ENCODE data around the gene SETDB1. TPM values are rescaled to one million over a fixed set of nuclear protein-coding genes. Genes with fewer than 3 reads are reported as not detected.
"Not testable (repeated sequence)": the region's sequence is repeated elsewhere in the genome, so short reads cannot be mapped to it uniquely, and the experiment has no call there.

Gene SETDB1
- 10 to 100 TPM; 68.1 to 77.5 (median 70.1) TPM for polyA plus RNA-seq (ENCODE audit: insufficient read length in 4 of 4)

DNA sequence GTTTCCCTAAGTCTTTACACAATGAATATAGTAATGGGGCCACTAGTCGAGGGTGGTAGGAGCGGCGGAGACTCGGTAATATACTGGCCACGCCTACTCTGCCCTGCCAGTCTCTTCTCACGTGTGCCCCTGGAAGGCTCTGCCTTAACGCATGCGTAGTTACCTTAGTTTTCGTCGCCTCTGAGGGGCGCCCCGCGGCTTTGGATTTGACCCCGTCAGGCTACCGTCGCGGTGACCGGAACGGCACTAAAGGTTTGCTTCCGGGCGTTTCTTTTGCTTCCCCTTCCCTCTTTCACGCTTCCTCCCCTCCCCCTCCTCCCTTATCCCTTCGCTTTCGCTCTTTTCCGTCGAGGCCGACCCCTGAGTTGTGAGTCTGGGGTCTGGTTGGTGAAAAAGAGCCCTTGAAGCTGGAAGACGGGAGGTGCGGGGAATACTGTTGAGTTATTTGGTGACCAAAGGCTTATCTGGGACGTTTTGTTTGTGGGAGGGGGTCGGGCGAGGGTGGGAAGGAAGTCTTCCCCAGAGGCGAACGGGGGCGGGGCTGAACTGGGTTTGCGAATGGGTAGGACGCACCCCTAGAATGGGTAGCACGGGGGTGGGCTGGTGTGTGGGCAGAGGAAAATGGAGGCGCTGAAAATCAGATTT lies at the start of gene SETDB1:
Gene SETDB1 (plus strand): TSS at position 267 of the 645 bp plus-strand sequence. CDS start 1,352 bp downstream, outside the sequence.
- DNase-seq (ENCODE audit: low read depth in 4 of 4, low spot score in 3 of 4), result peak; percentile 89 to 94 (median 94)

DNA sequence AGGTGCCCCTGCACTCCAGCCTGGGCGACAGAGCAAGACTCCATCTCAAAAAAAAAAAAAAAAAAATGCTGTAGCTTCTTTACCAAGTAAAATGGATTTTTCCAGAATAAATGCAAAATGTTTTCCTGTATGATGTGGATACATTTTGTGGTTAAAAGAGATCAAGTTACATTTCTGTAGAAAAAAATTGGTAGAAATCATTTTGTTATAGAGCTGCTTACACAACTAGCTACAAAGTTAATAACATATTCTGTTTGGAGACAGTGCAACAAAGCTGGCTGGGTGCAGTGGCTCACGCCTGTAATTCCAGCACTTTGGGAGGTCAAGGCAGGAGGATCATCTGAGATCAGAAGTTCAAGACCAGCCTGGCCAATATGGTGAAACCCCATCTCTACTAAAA lies 47.2 kb upstream of the SETDB1 start:
- DNase-seq (ENCODE audit: low read depth in 4 of 4, low spot score in 3 of 4), result not testable (repeated sequence)

DNA sequence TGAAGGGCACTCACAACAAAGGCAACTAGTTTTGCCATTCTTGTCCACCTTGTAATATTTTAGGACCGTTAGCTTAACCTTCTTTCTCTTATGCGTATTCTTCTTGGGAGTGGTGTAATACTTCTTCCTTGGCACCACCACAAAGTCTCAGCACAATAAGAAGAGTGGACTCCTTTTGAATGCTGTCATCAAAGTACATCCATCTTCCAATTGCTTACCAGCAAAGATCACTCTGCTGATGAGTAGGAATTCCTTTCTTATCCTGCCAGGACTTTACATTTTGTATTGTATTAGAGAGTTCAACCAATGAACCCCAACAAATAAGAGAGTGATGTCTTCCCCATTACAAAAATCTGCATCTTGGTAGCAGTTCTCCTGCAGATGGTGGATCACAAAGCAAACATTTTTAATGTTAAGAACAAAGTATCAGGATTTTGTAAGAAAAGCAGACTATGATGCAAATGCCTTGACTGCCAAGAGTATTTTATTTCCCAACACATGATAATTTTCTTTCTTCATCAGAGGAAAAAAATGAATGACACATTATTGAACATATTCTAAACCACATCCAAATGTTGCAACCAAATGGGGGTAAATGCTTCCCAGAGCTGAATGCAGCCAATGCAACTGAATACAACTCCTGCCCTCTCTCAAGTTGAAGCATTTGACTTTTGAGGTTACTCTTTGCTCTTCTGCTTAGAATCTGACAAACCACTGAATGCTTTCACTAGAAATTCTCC lies 44.7 kb upstream of the SETDB1 start:
- no peak for DNase-seq (ENCODE audit: low read depth in 4 of 4, low spot score in 3 of 4)

DNA sequence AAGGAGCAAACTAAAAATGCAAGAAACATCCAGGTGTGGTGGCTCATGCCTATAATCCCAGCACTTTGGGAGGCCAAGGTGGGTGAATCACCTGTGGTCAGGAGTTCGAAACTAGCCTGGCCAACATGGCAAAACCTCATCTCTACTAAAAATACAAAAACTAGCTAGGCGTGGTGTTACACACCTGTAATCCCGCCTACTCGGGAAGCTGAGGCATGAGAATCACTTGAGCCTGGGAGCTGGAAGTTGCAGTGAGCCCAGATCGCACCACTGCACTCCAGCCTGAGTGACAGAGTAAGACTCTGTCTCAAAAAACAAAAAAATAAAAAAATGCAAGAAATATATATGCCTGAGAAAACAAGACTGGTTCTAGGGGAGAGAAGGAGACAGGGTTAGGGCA lies 43.0 kb upstream of the SETDB1 start:
- DNase-seq (ENCODE audit: low read depth in 4 of 4, low spot score in 3 of 4), result not testable (repeated sequence)

DNA sequence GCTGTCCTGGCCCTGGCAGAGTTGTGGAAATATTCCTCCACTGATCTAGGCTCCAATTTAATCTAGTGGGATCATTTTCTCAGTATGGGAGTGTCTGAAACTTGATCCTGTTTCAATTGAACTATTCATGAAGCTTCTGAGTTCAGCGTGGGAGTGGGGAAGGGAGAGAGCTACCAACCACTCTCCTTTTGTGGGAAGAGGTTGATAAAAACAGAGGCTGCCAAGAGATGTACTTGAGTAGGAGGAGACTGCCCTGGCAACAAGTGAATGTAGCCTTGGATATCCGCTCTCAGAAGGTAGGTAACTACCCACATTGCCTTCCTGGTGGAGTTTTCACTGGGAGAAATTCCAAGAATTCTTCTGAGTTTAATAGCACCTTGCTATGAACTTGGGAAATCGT lies 39.1 kb upstream of the SETDB1 start, which contains the start of gene CTXND2:
Gene CTXND2 (plus strand): TSS at position 119 of the 400 bp plus-strand sequence. CDS start 25,179 bp downstream, outside the sequence.
- DNase-seq (ENCODE audit: low read depth in 4 of 4, low spot score in 3 of 4), result no peak

DNA sequence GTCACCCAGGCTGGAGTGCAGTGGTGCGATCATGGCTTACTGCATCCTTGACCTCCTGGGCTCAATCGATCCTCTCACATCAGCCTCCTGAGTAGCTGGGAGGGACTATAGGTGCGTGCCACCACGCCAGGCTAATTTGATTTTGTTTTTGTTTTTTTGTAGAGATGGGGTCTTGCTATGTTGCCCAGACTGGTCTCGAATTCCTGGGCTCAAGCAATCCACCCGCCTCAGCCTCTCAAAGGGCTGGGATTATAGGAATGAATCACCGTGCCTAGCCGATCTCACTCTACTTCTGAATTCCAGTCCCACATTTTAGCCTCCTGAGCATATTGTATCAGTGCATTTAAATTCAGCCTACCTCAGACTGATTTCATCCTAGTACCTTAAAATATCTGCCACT lies 37.4 kb upstream of the SETDB1 start:
- DNase-seq (ENCODE audit: low read depth in 4 of 4, low spot score in 3 of 4), result no peak

DNA sequence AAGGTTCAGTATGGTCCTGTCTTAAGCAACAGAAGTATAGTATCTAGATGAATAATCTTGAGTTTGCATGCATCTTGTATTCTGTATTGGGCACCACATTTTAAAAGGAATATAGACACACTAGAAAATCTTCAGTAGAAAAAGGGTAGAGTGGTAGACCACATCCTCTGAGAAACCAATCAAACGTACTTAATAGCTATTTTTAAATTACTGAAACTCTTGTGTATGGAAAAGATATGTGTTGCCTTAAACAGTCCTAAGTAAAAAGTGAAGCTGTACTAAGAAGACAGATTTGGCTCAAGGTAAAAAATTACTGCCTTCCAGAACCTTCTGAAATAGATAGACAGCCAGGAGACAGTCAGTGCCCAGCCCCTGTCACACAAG lies 36.1 kb upstream of the SETDB1 start:
- DNase-seq (ENCODE audit: low read depth in 4 of 4, low spot score in 3 of 4), result no peak

DNA sequence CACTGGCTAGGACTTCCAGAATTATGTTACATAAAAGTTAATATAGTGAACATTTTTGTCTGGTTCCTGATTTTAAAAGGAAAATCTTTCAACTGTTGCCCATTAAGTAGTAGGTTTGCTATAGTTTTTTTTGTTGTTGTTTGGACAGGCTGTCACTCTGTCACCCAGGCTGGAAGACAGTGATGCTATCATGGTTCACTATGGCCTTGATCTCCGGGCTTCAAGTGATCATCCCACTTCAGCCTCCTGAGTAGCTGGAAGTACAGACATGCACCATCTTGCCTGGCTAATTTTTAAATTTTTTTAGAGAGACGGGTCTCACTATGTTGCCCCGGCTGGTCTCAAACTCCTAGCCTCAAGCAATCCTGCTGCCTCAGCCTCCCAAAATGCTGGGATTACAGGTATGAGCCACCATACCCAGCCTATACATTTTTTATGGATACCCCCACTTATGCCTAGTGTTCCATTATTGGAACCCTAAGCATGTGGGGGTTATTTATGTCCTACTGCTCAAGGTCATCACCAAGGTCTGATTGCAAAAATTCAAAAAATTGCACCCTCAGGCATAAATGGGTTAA lies 32.7 kb upstream of the SETDB1 start:
- DNase-seq (ENCODE audit: low read depth in 4 of 4, low spot score in 3 of 4), result no peak

DNA sequence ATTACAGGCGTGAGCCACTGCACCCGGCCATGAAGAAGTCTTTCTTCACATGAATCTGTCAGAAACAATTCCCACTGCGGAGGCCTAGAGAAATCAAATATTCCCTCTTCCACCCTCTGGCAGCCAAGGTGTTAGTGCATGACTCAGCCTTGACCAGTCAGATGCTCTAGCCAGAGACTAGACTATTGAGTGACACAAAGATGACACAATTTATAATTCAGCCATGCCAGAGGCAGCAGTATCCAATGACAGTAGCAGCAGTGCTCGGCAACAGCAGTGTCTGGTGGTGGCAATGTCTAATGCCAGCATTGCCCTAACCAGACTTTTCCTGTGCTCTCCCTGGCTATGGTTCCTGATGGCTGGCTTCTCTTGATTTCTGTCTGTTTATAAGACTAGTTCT lies 30.5 kb upstream of the SETDB1 start:
- DNase-seq (ENCODE audit: low read depth in 4 of 4, low spot score in 3 of 4), result no peak

DNA sequence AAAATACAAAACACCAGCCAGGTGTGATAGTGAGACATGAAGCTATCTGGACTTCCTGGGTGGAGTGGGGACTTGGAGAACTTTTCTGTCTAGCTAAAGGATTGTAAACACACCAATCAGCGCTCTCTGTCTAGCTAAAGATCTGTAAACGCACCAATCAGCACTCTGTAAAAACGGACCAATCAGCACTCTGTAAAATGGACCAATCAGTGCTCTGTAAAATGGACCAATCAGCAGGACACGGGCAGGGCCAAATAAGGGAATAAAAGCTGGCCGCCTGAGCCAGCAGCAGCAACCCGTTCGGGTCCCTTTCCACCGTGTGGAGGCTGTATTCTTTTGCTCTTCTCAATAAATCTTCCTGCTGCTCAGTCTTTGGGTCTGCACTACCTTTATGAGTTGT lies 26.4 kb upstream of the SETDB1 start:
- not testable (repeated sequence) for DNase-seq (ENCODE audit: low read depth in 4 of 4, low spot score in 3 of 4)

DNA sequence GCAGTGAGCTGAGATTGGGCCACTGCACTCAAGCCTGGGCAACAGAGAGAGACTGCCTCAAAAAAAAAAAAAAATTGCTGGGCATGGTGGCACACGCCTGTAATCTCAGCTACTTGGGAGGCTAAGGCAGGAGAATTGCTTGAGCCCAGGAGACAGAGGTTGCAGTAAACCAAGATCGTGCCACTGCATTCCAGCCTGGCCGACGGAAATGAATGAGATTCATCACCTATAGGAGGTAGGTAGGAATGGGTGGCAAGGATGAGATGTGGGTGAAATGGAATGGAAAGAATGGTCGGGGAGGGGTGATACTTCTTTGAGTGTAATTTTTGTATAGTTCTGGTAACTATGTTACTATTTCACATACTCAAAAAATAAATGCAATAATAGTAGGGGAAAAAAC lies 23.8 kb upstream of the SETDB1 start:
- no peak for DNase-seq (ENCODE audit: low read depth in 4 of 4, low spot score in 3 of 4)

DNA sequence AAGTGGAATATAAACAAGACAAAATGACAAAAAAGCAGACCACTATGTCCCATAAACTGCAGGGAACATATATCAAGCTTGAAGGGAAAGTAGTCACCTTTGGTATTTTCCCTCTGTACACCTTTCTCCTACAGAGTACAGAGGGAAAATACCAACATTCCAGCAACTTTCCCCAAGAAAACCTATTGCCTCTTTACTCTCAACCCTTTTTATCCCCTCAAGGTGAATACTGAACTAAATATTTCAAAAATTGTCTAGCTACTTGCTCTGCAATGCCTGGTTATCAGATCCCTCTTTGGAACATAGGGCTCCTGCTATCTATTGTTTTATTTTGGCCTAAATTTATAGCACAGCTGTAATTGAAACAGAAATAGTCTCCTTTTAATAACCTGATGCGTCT lies 23.4 kb upstream of the SETDB1 start:
- no peak for DNase-seq (ENCODE audit: low read depth in 4 of 4, low spot score in 3 of 4)

DNA sequence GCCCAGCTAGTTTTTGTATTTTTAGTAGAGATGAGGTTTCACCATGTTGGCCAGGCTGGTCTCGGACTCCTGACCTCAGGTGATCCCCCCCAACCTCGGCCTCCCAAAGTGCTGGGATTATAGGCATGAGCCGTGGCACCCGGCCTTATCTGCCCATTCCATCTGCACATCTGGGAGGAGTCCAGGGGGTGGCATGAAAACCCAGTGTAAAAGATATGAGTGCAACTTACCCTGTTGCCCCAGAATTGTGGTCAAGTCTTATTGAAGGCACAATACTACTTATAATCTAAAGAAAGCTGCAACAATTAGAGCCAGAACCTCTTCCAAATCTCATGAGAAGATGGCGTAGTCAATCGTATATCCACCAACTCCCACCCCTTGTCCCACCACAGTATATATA lies 20.9 kb upstream of the SETDB1 start:
- no peak for DNase-seq (ENCODE audit: low read depth in 4 of 4, low spot score in 3 of 4)

DNA sequence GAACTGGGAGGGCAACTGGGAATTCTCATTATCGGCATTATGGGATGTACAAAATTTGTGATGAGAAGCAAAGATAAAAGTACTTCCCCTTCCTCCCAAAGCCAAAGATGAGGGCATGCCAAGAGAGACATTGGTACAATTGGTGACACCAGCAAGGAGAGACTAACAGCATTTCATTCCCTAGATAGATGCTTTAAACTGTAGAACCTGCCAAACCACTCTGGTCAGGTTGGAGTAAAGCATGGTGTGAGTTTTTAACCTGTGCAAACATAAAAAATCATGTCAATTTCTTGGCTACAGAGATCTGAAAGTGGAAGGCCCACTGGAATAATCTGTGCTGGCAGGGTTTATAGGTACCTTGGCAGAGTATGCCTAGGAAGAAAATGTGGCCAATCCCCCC lies 19.8 kb upstream of the SETDB1 start:
- no peak for DNase-seq (ENCODE audit: low read depth in 4 of 4, low spot score in 3 of 4)

DNA sequence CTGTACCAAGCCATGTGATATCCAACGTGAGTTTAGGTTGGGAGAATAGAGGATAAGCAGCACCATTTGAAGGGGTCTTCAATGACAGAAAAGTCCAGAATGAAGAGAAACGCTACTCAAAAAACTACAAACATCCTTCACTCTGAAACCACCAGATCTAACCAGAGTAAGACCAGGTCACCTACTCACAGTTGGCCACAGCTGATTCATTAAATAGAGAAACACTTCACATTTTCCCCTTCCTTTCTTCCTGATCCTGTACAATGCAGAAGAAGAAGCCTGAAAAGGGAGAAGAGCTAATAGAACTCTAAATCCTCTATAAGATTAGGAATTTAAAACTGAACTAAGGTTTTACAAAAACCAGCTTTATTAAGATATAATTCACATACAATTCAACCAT lies 19.4 kb upstream of the SETDB1 start:
- no peak for DNase-seq (ENCODE audit: low read depth in 4 of 4, low spot score in 3 of 4)

DNA sequence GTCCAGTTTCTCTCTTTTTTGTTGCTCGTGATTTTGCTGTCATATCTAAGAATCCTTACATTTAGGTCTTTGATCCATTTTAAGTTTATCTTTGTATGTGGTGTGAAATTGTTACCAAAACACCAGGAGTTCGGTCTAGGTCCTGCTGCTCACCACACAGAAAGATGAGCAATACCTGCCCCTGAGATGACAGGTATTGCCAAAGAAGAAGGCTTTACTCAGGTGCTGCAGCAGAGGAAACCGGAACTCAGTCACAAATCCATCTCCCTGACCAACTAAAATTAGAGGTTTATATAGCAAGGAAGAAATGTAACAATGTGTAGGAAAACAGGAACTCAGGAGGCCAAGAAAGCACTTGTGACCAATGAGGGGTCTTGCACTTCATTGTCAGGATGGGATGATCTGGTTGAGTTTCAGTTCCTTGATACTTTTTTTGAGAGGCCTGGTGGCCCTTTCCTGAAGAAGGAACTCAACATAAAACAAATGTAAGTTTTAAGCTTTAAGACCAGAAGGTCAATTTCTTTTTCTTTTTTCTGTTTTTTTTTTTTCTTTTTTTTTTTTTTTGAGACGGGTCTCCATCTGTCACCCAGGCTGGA lies 16.5 kb upstream of the SETDB1 start:
- no peak for DNase-seq (ENCODE audit: low read depth in 4 of 4, low spot score in 3 of 4)

DNA sequence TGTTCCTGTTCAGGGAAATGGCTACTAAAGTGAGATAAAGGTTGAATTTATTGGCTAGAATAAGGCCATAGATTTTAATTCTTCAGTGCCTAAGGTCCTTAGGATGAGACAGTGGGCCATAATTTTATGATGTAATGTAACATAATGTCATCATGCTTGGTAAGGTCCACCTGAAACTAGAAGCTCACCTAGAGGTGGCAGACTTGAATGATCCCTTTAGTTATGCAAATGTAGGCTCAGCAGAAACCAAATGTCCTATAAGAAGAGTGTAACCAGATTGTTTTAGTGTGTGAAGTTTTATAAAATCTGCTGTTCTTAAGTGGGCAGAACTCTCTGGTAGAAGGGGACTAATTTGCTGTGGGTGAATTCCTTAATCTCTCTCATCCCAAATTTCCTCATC lies 13.5 kb upstream of the SETDB1 start:
- DNase-seq (ENCODE audit: low read depth in 4 of 4, low spot score in 3 of 4), result no peak

DNA sequence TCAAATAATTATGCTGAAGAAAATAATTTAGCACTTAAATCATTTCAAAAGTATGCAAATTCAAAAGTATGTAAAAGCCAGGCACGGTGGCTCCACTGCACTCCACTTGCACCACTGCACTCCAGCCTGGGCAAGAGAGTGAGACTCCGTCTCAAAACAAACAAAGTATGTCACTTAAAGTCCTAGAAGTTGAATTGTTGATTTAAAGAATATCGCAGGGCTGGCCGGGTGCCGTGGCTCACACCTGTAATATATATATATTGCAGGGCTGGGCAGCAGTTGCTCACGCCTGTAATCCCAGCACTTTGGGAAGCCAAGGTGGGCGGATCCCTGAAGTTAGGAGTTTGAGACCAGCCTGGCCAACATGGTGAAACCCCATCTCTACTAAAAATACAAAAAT lies 8.8 kb upstream of the SETDB1 start:
- DNase-seq (ENCODE audit: low read depth in 4 of 4, low spot score in 3 of 4), result no peak

DNA sequence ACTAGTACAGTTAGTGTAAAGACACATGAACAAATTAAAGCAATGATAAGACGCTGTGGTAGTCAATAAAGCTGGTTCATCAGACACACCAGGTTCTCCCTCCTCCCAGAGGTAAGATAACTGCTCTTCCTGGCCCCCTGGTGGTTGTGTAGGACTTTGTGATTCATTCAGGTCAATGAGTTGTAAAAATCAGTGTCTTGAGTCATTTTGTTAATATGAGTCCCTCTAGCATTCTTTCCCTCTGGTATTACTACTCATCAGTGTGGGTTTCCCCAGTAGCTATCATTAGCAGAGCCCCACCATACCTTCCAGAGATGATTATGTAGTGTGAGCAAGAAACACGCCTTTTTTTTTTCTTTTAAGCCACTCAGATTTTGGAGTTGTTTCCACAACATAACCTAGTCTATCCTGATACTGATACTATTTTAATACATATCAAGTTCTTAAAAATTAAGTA lies 3.6 kb upstream of the SETDB1 start:
- peak in 2 of 4 donors; percentile 25 to 39 for DNase-seq (ENCODE audit: low read depth in 4 of 4, low spot score in 3 of 4)

DNA sequence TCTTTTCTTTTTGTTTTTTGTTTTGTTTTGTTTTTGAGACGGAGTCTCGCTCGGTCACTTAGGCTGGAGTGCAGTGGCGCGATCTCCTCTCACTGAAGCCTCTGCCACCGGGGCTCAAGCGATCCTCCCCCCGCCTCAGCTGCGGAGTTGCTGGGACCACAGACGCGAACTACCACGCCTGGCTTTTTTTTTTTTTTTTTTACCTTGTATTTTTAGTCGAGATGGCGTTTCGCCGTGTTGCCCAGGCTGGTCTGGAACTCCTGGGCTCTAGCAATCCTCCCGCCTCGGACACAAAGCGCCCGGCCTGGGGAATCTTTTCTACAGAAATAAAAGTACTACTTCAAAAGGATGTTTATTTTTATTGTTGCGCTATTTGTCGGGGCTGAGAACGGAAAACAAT lies 1.1 kb upstream of the SETDB1 start:
- no peak for DNase-seq (ENCODE audit: low read depth in 4 of 4, low spot score in 3 of 4)

DNA sequence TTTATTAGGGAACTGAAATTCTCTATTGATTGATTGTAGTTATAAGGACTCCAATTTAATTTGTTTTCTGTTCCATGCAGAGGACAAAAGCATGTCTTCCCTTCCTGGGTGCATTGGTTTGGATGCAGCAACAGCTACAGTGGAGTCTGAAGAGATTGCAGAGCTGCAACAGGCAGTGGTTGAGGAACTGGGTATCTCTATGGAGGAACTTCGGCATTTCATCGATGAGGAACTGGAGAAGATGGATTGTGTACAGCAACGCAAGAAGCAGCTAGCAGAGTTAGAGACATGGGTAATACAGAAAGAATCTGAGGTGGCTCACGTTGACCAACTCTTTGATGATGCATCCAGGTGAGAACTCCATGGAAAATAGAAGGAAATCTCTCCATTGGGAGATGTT lies 1.5 kb downstream of the SETDB1 start:
- DNase-seq (ENCODE audit: low read depth in 4 of 4, low spot score in 3 of 4), result no peak
